Psoas muscle (tissue), 8 donors: ENCODE measurements around the gene ADAMTS15. TPM values are rescaled to one million over a fixed set of nuclear protein-coding genes. Genes with fewer than 3 reads are reported as not detected.

Experiments
- ATAC-seq, 4 donors: fragments of 200-7000 bp; cut with Tn5 transposase; one replicate each; pipeline ENCODE4 v1.9.1; 2020; ENCODE audit warnings: moderate library complexity in 3 of 4, mild to moderate bottlenecking in 2 of 4
- DNase-seq, 2 donors: peaks; one replicate each; pipeline ENCODE4 v3.0.0-alpha.2; 2020
- H3K27ac ChIP-seq: fragments of 200-600 bp; one replicate; pipeline ENCODE4 v1.8.0; 2022
- H3K27me3 ChIP-seq, 3 donors: fragments of 200-600 bp in 1 of 3; one replicate each; pipeline versions ENCODE4 v1.6.1 to v1.8.0; 2013 to 2022; ENCODE audit warnings: low read length in 2 of 3, mild to moderate bottlenecking in 2 of 3, moderate library complexity in 1 of 3; ENCODE audit not compliant: insufficient read depth in 3 of 3
- H3K36me3 ChIP-seq, 2 donors: fragments of 200-600 bp in 1 of 2; one replicate each; pipeline versions ENCODE4 v1.6.1 to v1.8.0; 2013 to 2022; ENCODE audit warnings: low read depth in 1 of 2, mild to moderate bottlenecking in 1 of 2, moderate library complexity in 1 of 2; ENCODE audit not compliant: insufficient read depth in 1 of 2
- H3K4me1 ChIP-seq: fragments of 200-600 bp; one replicate; pipeline ENCODE4 v1.8.0; 2022
- H3K4me3 ChIP-seq: fragments of 200-600 bp; one replicate; pipeline ENCODE4 v1.8.0; 2022; ENCODE audit warnings: mild to moderate bottlenecking
- H3K9me3 ChIP-seq: fragments of 200-600 bp; one replicate; pipeline ENCODE4 v1.8.0; 2022
- CTCF ChIP-seq: fragments of 200-600 bp; IDR thresholded peaks from one replicate; pipeline ENCODE4 v1.8.0; 2022; ENCODE audit warnings: antibody characterized with exemption
- WGBS, 3 donors: extraction: QIAGEN DNeasy Blood & Tissue Kit; methylation state at CpG; one replicate each; pipeline versions ENCODE4 v1.1.6 to v1.1.7; 2013; 5-methylcytosine and 5-hydroxymethylcytosine counted together
- intact Hi-C, 2 donors: fragments of 100-400 bp; cut with DNase I; formaldehyde crosslinking; loops; one replicate each; pipeline versions ENCODE4 v1.11.0 to v1.14.2; 2022
- polyA plus RNA-seq, 3 donors: library from polyadenylated mRNA; stranded (reverse); fragments of 200-250 nt; gene quantifications; one replicate each; pipeline ENCODE4 v1.2.3, GENCODE V29; 2013
- total RNA-seq, 4 donors: library from RNA; stranded (reverse); fragmentation: NEBNext Ultra II Directional in 2 of 4; extraction: Animal tissue kit (Norgen Biotek cat#: 25700) in 2 of 4; gene quantifications; one replicate each; pipeline versions ENCODE4 v1.2.1 to v1.2.4, GENCODE V29; 2021 to 2023
- donor health status: healthy with polysubstance abuse.
- donor health status: DM: no; HTN: no; CAD: no; lungs with moderate emphysema.
- donor health status: Bipolar disorder and iron deficiency.
- donor health status: healthy.
- donor health status: DM: yes; HTN: yes; CAD: no.
- donor health status: DM: no; HTN: no; CAD: no.
- donor health status: DM: no; HTN: no; CAD: no.
- donor health status: DM: yes; HTN: yes; CAD: no.

The ADAMTS15 gene
- total and polyA plus RNA-seq, 7 donors, result 0.66 to 3.1 (median 1.6) TPM

GRCh38 chr11:130520271-130520671, 71.8 kb downstream of the ADAMTS15 start:
- no peaks in the 10 kb centered on the region for H3K36me3 ChIP-seq
- ATAC-seq, result no peak
- no peak overlapping the region for H3K4me3 ChIP-seq
- peaks cover 33% of the 10 kb centered on the region for H3K4me1 ChIP-seq
- WGBS, 3 donors, result 71 to 84% (median 79%) methylated on average over 7 of the region's 7 CpGs
- peak in 1 of 2 donors; percentile 40 for DNase-seq
- no peak for TF ChIP-seq CTCF
- intact Hi-C loops, result loop anchor here (5.0 to 10.0 kb wide), 2 partner anchors 58 to 75 kb away; partner anchors contain the start of gene ADAMTS15 (in 1 of the 2)
- peak overlapping the region; percentile 41 for H3K27ac ChIP-seq
- H3K27me3 ChIP-seq, result no peaks in the 10 kb centered on the region
- H3K9me3 ChIP-seq, result no peaks in the 10 kb centered on the region

GRCh38 chr11:130522284-130522961, 74.0 kb downstream of the ADAMTS15 start:
- intact Hi-C loops, result loop anchor here (5.0 to 10.0 kb wide), 2 partner anchors 60 to 78 kb away; partner anchors contain the start of gene ADAMTS15 (in 1 of the 2)
- WGBS, 3 donors, result 13 to 37% (median 18%) methylated on average over 9 of the region's 9 CpGs
- Histone ChIP-seq H3K27ac (peak overlapping the region; percentile 84), H3K4me3 (no peak overlapping the region), H3K27me3 (no peaks in the 10 kb centered on the region), H3K4me1 (peaks cover 23% of the 10 kb centered on the region), H3K9me3 (no peaks in the 10 kb centered on the region), H3K36me3 (no peaks in the 10 kb centered on the region)
- ATAC-seq (peak; percentile 98 to 99 (median 98)), DNase-seq (peak; percentile 91 to 96)
- no peak for TF ChIP-seq CTCF

- Histone ChIP-seq H3K4me1 (peaks cover 23% of the 10 kb centered on the region), H3K27me3 (no peaks in the 10 kb centered on the region), H3K4me3 (no peak overlapping the region), H3K36me3 (no peaks in the 10 kb centered on the region), H3K27ac (peak overlapping the region; percentile 84), H3K9me3 (no peaks in the 10 kb centered on the region)
- no peak for TF ChIP-seq CTCF
- DNase-seq (no peak), ATAC-seq (no peak)
- WGBS, 3 donors, result 80 to 95% (median 84%) methylated on average over 2 of the region's 2 CpGs
- intact Hi-C loops, result loop anchor here (5.0 to 10.0 kb wide), 2 partner anchors 61 to 78 kb away; partner anchors contain the start of gene ADAMTS15 (in 1 of the 2)
These were observed 74.7 kb downstream of the ADAMTS15 start for GRCh38 chr11:130523166-130523565.

- no peaks in the 10 kb centered on the region for H3K36me3 ChIP-seq
These were observed 75.2 kb downstream of the ADAMTS15 start for GRCh38 chr11:130523609-130524008.

More at GRCh38 chr11:130523609-130524008, 75.2 kb downstream of the ADAMTS15 start:
- peak overlapping the region; percentile 84 for H3K27ac ChIP-seq
- no peak overlapping the region for H3K4me3 ChIP-seq
- DNase-seq, result peak; percentile 29 to 72
- no peaks in the 10 kb centered on the region for H3K27me3 ChIP-seq
- intact Hi-C loops, result loop anchor here (5.0 to 10.0 kb wide), 2 partner anchors 61 to 79 kb away; partner anchors contain the start of gene ADAMTS15 (in 1 of the 2)
- WGBS, 3 donors, result 68 to 74% (median 74%) methylated on average over 10 of the region's 10 CpGs
- no peaks in the 10 kb centered on the region for H3K9me3 ChIP-seq
- no peak for TF ChIP-seq CTCF
- ATAC-seq, result peak in 1 of 4 donors; percentile 14
- peaks cover 23% of the 10 kb centered on the region for H3K4me1 ChIP-seq
